ENCODE data around the gene SSBP2.
A peak's percentile ranks its signal among the peaks of the same experiment; 100 is the strongest.
"Not testable (repeated sequence)": the region's sequence is repeated elsewhere in the genome, so short reads cannot be mapped to it uniquely, and the experiment has no call there.

SSBP2 gene

DNA sequence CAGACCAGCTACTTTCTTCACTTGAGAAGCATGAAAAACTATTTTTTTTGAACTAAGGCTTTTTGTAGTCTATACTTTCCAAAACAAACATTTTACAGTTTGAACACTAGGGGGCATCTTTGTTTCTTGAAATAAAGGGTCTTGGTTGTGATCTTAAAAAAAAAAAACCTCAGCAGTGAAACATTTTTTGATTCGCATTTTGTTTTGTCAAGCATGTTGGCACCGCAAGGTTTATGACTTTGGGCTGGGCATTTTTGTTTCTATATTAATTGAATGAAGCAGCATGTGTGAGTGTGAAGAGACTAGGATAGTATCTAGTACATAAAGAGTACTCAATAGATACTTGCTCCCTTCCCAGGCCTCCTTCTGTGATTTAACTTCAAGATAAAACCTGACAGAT is 325.3 kb downstream of the SSBP2 start:
- DNase-seq, result peak in 2 of 14 donors; percentile 5 to 45

DNA sequence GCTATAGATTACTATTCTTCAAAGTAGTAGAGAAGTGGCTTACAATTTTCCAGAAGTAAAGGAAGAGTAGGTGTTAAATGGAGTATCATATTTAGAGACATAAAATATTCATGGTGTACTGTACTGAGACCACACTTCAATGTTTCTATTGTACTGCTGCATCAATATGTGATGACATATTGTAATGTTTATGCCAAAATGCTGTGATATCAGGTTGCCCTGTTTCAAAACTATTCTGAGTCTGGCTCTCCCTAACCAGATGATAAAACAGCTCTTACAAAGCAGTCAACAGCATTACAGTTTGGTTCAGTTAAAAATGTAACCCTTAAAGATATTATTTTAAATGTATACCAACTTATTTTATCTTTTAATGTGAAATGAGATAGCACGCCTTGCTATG is 326.2 kb downstream of the SSBP2 start:
- DNase-seq, result no peak

DNA sequence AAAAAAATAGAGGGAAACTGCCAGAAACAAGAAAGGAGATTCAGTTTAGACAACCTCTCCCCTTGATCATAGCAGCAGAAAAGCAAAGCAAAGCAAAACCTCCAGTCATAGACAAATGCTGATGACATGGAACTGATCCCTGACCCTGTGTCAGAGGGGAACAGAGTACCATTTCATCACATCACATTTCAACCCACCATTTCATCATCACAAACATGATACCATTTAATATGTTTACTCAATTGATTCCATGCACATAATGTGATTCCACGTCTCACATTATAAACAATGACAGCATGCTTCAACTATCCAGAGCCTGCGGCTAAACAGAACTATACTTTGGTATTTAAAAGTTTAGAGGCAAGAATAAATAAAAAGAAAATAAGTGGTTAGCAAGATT is 328.2 kb downstream of the SSBP2 start:
- no peak for DNase-seq

DNA sequence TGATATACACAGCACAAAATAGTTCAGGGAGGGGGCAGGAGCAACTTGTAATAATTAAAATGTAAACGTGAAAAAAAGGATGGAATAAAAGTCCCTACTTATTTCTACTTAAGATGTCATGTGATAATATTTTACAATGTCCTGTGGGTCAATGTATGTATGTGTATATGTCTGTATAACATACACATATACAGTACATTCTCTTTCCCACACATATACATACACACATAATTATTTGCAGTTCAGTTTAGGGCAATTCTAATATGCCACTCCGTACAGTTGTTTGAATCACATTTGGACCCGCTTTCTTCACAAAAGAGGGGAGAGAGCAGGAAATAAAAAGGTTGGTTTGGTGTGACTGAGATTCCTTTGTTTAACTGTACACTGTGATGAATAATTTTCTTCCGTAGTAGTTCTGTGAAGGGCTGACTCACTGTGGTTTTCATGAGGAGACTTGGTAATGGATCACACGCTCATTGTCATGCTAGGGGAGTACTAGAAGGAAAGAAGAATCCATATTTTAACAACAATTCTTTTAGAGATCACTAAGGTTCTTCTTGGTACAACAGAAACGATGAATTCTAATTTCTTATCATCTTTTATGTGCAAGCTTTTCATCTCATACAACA is 330.7 kb downstream of the SSBP2 start:
- peak in 1 of 14 donors; percentile 14 for DNase-seq

DNA sequence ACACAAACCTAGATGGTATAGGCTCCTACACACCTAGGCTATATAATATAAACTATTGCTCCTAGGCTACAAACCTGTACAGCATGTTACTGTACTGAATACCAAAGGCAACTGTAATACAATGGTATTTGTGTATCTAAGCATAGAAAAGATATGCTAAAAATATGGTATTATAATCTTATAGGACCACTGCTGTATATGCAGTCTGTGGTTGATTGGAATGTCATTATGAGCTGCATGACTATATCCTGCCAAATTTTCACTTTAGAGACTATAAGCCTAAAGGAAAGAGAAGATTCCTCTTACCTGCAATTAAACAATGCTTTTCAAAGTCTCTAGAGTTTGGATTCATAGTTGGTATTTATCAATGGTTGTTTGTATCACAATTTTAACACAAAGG is 332.3 kb downstream of the SSBP2 start:
- DNase-seq, result no peak

DNA sequence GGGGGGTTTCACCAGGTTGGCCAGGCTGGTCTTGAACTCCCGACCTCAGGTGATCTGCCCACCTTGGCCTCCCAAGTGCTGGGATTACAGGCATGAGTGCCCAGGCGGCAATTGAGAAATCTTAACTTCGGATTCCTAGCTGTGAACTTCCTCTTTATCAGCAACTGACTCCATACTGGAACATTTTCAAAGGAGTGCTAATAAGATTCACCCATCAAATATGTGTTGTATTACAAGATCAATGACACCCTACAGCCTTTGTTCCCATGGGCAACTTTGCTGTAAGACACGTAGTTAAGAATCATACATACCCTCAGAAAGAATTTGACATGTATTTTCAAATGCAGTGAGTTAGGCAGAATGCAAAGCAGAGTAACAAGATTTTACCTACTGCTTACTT is 333.8 kb downstream of the SSBP2 start:
- no peak for DNase-seq

DNA sequence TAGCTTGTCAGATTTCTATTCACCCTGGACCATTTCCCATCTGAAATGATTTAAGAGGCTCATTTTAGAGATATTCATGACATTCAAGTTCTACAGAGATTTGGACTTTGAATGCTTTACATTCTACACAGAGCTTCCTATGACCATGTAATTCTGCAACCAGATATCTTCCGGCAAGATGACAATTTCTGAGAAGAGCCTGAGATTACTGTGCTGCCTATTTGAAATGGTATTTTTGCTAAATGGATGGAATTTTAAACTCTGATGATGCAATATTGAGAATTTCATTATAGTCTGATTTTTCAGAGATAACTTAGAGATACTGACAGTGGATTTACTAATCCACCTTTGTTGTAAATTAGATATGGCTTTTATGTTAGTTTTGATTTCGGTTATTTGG is 341.0 kb downstream of the SSBP2 start:
- DNase-seq, result no peak

DNA sequence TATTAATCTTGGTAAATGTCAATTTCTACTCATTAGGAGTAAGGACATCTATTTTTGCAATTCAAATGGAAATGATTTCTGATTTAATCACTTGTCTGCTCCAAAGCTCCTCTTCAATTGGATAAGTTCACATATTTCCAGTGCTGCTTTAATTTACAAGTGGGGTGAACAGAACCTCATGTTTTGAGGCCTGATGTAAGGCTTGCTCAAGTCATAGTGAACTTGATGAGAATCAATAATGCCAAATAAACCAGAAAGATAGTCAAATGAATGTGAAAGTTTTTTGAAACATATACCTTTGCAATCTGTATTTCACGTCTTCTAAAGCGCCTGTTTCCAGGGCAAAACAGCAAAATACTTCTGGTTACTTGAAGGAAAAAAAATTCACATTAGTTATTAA is 341.5 kb downstream of the SSBP2 start:
- DNase-seq, result no peak

DNA sequence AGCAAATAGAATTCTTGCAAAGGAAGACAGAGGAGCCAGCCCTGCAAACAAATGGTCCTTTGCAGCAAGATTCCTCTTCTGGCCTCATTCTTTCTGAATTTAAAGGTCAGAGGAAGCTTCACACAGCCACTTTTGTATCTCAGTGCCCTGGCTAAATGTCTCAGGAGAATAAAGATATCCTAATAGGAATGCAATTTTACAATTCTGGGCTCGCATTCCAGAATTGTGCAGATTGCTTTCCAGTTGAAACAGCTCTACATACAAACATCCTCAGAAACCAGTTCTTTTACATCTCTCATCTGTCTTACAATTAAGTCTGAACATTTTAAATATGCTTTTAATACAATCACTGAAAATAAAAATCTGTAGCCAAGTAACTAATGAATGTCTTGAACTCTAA is 342.4 kb downstream of the SSBP2 start:
- no peak for DNase-seq

DNA sequence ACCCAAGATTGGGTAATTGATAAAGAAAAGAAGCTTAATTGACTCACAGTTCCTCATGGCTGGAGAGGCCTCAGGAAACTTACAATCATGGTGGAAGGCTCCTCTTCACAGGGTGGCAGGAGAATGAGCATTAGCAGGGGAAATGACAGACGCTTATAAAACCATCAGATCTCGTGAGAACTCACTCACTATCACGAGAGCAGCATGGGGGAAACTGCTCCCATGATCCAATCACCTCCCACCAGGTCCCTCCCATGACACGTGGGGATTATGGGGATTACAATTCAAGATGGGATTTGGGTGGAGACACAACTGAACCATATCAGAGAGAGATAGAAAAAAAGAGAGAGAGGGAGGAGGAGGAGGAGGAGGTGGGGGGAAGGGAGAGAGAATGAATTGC is 343.1 kb downstream of the SSBP2 start:
- not testable (repeated sequence) for DNase-seq

DNA sequence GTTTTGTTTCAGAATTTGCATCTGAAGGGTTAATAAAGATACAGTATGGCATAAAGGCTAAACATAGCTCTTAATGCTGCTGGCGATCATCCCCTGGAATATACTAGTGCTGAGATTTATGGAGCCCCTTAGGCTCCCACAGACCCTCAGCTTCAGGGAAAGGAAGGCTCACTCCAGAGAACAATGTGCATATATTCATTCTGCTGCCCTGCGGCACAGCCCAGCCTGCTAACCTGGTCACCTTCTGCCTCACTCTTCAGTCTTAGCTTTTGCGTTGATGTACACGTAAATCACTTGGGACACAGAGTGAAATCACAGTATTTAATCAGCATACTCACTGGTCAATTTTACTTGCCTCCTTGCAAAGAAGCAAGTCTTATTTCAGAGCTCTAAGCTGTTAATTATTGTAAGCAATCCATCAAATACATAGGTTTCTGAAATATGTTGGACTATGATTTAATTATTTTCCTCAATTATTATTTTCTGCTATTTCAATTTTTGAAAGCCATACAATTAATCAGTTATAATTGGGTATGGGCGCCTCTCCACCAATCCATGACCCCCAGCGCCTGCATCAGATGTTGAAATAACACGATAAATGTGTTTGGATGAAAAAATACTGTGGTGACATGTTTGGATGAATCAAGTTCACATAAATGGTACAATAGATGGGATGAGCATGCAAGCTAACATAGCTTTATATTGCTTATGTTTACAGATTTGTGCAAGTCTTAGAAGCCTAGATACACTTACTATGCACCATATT is 345.6 kb downstream of the SSBP2 start:
- DNase-seq, result no peak

DNA sequence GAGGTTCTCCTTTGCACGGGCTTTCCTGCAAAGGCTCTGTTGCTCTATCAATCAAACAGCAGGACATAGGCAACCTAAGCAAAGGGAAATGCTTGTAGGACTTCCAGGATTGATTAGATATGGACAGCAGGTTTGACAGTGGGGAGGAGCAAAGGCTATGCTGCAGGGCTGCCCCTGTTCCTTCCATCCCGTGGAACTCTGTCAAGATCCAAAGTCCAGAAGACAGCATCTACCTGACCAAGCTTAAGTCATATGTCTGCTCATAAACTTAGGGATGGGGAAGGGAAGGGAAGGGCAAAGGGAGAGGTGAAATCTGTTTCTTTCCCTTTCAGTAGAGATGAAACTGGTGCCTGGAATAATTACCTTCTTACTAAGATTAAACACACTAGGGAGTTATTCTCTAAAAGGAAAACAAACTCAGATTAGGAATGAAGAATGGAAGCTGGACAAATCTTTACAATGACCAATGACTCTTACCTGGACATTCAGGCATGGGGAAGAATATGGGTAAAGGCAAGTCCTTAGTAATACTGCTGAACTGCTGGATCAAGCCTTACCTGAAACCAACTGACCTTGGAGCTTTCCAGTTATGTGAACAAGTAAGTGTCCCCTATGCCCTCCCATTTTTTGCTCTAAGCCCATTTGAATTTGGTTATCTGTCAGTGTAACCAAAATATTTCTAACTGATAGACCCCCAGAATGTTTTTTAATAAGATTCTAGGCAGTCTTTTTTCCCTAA is 348.5 kb downstream of the SSBP2 start:
- DNase-seq, result no peak

DNA sequence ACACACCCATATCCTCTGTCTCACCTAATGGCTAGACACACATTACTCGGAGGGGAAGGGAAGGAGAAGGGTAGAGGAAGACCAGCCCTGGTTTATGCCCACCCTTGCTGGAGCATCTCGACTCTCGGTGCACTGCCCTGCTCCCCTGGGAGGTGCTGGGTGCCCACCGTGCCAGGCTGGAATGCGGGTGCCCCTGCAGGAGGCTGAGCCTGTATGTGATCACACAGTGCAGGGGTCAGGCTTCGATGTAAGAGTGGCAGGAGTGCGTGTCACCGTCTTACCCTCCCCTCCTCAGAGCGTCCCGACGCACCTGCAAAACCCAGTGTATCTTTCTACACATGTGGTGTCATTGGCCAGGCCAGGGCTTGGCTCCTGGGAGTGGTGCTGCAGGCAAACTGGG is 349.6 kb downstream of the SSBP2 start:
- DNase-seq, result no peak

DNA sequence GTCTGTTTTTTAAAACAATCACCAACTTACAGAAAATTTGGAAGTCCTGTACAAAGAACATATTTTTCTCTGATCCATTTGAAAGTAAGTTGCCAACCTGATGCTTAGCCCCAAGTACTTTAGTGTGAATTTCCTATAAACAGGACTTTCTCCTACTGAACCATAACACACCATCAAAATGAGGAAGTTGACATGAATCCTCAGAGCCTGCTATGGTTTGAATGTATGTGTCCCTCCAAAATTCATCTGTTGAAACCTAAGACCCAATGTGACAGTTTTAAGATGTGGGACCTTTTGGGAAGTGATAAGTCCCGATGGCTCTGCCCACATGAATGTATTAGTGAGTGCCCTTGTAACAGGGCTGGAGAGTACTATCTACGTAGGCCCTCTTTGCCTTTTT is 350.5 kb downstream of the SSBP2 start:
- DNase-seq, result no peak

DNA sequence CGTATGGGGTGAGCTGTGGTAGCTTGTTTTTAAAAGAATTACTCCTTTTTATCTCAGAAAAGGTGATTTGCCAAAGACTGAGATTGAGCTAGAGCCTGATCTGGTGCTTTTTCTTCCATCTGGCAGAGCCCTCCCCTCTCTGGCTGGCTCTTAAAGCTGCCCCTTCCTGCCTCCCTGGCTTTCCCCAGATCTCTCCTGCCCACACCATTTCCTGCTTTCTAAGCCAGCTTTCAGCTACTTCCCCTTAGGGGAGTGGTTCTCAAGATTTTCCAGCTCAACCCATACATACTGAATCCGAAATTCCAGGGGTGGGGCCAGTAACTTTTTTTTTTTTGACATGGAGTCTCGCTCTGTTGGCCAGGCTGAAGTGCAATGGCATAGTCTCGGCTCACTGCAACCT is 352.2 kb downstream of the SSBP2 start:
- no peak for DNase-seq

DNA sequence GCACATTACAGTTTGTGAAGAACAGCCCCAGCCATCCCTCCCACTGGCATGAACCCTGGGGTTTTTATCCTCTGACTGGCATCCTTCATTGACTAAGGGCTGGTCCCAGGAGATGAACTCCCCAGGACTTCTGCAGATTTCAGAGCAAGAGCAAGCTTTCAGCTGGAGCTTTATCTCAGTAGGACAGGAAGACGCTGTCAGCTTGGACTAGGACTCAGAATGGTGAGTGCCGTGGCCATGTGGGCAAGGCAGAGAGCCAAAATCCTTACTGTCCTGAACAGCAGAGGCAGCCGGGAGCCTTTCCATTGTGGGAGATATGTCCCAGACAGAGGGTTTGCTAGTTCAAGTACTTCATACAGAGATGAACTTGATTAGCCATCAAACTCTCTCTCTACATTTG is 353.7 kb downstream of the SSBP2 start:
- no peak for DNase-seq

DNA sequence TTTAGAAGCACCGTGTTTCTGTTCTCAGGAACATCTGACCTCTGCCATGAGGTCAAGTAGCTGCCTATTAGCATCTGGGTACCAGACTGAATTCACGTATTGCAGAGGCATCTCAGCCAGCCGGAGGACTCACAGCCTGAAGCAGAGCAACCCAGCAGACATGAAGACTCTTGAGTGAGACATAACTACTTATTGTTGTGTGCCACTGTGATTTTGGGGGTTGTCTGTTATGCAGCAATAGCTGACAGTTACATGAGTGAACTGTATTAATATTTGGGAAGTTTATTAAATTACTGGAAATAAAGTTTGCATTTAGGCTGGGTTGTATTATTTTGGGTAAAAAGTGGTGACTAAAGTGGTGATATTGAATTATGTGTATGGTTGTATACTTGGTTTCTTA is 355.6 kb downstream of the SSBP2 start:
- no peak for DNase-seq

DNA sequence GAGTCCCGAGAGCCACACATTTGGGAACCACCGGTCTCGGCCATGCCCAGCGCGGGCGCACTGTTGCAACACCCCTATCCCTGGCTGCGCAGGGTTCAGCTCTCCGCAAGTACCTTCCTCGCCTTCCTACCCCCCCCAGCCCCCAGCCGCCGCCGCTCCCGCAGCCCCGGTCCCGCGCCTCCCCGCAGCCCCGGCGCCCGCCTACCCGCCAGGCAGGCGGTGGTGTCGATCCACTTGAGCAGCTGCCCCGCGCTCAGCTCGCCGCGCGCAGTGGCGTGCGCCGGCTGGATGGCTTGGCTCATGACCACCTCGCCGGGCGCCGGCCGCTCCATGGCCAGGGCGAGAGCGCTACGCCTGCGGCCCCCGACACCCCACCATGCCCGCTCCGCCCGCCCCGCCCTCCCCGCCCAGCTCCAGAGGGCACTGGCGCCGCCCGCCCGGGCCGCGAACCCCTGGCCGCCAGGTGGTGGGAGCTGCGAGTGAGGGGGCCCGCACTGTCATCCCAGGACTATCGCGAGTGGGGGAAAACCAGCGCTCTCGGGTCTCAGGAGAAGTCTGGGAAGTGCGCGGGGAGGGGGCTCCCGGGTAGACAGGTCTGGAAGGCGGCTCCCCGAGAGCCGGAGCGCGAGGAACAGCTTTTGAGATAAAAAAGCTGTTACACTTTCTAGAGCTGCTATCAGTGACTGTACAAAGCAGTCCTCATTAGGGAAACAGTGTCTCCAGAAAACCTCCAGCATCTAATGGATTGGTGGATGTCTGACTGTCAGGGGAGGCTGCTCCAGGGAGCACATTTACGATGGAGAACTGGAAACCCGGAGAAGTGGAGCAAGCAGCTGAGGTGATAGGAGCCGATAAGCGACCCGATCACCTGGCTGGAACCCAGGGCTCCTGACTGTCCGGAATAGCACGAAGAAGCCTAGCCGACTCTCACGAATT is 356.8 kb downstream of the SSBP2 start, which contains the start of gene ACOT12:
ACOT12 (minus strand) TSS at position 352 of the 936 bp plus-strand sequence; CDS start at position 332, 20 bp downstream.
- no peak for DNase-seq

DNA sequence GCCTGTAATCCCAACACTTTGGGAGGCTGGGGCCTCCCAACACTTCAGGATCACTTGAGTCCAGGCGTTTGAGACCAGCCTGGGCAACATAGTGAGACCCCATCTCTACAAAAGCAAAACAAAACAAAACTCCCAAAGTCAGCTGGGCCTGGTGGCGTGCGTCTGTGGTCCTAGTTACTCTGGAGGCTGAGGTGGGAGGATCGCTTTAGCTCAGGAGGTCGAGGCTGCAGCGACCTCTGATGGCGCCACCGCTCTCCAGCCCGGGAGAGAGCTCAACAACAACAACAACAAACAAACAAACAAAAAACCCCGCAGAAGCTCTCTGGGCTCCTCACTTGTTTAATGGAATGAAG is 357.5 kb downstream of the SSBP2 start:
- no peak for DNase-seq

DNA sequence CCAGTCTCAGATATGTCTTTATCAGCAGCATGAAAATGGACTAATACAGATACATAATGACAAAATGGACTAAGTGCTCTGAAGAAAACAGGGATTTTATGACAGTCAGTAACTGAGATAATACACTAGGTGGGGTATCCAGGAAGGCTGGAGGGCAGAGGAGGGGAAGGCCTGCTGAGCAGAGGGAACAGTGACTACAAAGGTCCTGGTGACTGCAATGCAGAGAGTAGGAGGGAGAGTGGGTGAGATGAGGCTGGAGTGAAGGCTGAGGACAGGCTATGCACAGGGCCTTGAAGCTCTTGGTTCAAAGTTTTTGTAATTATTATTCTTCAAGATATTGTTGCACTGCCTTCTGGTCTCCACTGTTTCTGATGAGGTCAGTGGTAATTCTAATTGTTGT is 361.9 kb downstream of the SSBP2 start:
- DNase-seq, result no peak

DNA sequence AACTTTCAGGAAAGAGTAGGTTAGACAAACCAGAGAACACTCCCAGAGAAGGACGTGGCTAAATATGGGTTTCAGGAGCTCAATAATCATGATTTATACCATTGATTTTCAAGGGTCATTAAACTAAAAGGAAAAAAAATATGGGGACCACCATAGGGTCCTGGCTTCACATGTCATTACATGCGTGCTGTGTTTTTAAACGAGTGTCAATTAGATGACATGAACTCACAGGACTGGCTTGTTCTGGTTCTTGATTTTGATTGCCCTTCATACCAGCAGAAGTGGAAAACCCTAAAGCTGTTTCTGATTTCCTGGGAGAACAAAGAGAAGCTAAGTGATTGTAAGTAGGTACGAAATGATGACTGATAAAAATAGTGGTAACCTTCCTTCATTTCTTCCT is 362.7 kb downstream of the SSBP2 start:
- no peak for DNase-seq

DNA sequence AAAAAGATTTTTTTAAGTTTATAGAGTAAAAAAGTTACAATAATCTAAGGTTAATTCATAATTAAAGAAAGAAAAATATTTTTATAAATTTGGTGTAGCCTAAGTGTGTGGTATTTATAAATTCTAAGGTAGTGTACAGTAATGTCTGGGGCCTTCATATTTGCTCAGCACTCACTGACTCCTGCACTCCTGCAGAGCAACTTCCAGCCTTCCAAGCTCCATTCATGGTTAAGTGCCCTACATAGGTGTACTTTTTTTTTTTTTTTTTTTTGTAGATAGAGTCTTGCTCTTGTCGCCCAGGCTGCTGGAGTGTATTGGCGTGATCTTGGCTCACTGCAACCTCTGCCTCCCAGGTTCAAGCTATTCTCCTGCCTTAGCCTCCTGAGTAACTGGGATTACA is 367.0 kb downstream of the SSBP2 start:
- DNase-seq, result no peak
